Fibroblast of lung (primary cell): Measurements from ENCODE around the gene CTDSPL.

Experiments
- CTCF ChIP-seq, 2 donors: IDR thresholded peaks in 1 of 2; conservative IDR thresholded peaks in 1 of 2; 1 replicate in 1 of 2; 2 replicates in 1 of 2; pipeline ENCODE4 v1.5.1; 2011 to 2012; ENCODE audit warnings: low read length in 2 of 2, control low read depth in 1 of 2, inconsistent platforms in 1 of 2, low read depth in 1 of 2, mild to moderate bottlenecking in 1 of 2
- EZH2 ChIP-seq: IDR thresholded peaks from 2 replicates; pipeline ENCODE4 v1.5.1; 2012; ENCODE audit warnings: low read length, control low read depth, mild to moderate bottlenecking; ENCODE audit errors: missing control alignments

- TF ChIP-seq CTCF (conservative IDR thresholded peaks at IDR 0.05 in 1 of 2, IDR thresholded peaks at IDR 0.05 in 1 of 2; ENCODE audit: low read depth in 1 of 2, low read length in 2 of 2) (no peak), EZH2 (no peak)
Observed at GRCh38 chr3:37824954-37825328, 36.7 kb upstream of the CTDSPL start.
